ENCODE data around the gene ZBTB42. TPM values are rescaled to one million over a fixed set of nuclear protein-coding genes. Genes with fewer than 3 reads are reported as not detected.

The ZBTB42 gene
- total and polyA plus RNA-seq, 2 of the 4 experiments (the other 2 are of a cell fraction), result 1.3 to 2.3 TPM

DNA sequence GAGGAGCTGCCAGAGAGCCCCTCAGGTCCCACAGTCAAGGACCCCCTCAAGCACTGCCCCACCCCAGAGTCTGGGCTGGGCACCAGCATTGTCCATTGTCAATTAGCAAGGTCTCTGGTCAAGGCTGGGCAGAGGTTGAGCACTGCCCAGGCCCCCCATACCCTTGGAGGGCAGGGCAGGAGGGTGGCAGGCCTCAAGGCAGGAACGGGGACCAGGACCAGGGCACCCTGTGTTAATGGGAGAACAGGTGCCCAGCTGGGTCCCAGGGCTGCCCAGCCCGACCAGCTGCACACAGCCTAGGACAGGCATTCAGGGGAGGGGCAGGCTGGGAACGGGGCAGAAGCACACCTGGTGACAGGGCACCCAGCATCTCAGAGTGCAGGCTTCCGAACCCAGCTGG is 29.5 kb upstream of the ZBTB42 start:
- no peak overlapping the region for H3K27ac ChIP-seq (ENCODE audit: insufficient read depth, low read length)
- H4K5ac ChIP-seq (ENCODE audit: low read depth, low read length), result no peak overlapping the region
- H2BK15ac ChIP-seq (ENCODE audit: low read depth, low read length), result no peak overlapping the region
- H4K20me1 ChIP-seq (ENCODE audit: insufficient read depth, low read length), result peaks cover 22% of the 10 kb centered on the region
- no peak overlapping the region for H3K18ac ChIP-seq (ENCODE audit: low read depth, low read length)
- peaks cover 0 to 18% of the 10 kb centered on the region in 2 experiments; a peak in 1 of 4 replicates for H3K79me1 ChIP-seq (ENCODE audit: low read depth in 1 of 2, low read length in 2 of 2)
- H2BK120ac ChIP-seq (ENCODE audit: low read depth, low read length), result no peak overlapping the region
- no peak overlapping the region for H2BK20ac ChIP-seq (ENCODE audit: low read depth, low read length)
- peak overlapping the region; percentile 28 for H2AK9ac ChIP-seq (replicated peaks; ENCODE audit: low read depth, low read length, poor library complexity)
- H3K9me3 ChIP-seq (ENCODE audit: control insufficient read depth, insufficient read depth, low read length), result no peaks in the 10 kb centered on the region; the same call in 1 of the 2 replicates
- intact Hi-C loops (cut with micrococcal nuclease) (no loop called here), in situ Hi-C loops (cut with MboI; ENCODE audit: low sequenced_read_pairs) (no loop called here), dilution Hi-C loops (cut with HindIII; ENCODE audit: low sequenced_read_pairs, unreplicated experiment) (no loop called here)
- peaks cover 52% of the 10 kb centered on the region for H3K36me3 ChIP-seq (ENCODE audit: control insufficient read depth, insufficient read depth, low read length)
- H4K8ac ChIP-seq (ENCODE audit: low read depth in 2 of 2, low read length in 2 of 2), result no peak overlapping the region
- no peak overlapping the region for H3K4ac ChIP-seq (ENCODE audit: low read depth, low read length)
- H2BK5ac ChIP-seq (ENCODE audit: low read depth, low read length, poor library complexity, severe bottlenecking), result no peak overlapping the region
- ChIA-PET CTCF (interaction anchor here (1.2 to 1.6 kb wide), 2 partner anchors 18 to 56 kb away, joined by 4 to 5 read pairs; partner anchors contain the start of gene SIVA1), POLR2A (ENCODE audit: unreplicated experiment) (no interaction called here)
- no peaks in the 10 kb centered on the region for H3K27me3 ChIP-seq (ENCODE audit: control insufficient read depth, insufficient read depth, low read length)
- H3K56ac ChIP-seq (ENCODE audit: extremely low read depth, insufficient read depth, low read length), result no peak overlapping the region
- BruUV-seq (replicated peaks), result no TSS peak
- no peak for ATAC-seq (ENCODE audit: low read depth)
- no peak overlapping the region for H2AK5ac ChIP-seq (ENCODE audit: low read depth, low read length)
- no peak overlapping the region for H3K4me3 ChIP-seq (ENCODE audit: insufficient read depth, low read depth, low read length)
- H2AFZ ChIP-seq (replicated peaks; ENCODE audit: low read length, poor library complexity), result no peak overlapping the region
- no peak overlapping the region for H3K4me2 ChIP-seq (ENCODE audit: low read depth, low read length)
- no peak overlapping the region for H3K14ac ChIP-seq (replicated peaks; ENCODE audit: low read depth, low read length)
- no peak overlapping the region for H3K23ac ChIP-seq (ENCODE audit: low read depth, low read length)
- peaks cover 5% of the 10 kb centered on the region for H3K4me1 ChIP-seq (ENCODE audit: control insufficient read depth, insufficient read depth, low read length)
- H3K9me1 ChIP-seq (ENCODE audit: insufficient read depth, low read length), result no peaks in the 10 kb centered on the region
- no peak for DNase-seq
- H4K91ac ChIP-seq (ENCODE audit: insufficient read depth, low read depth, low read length), result no peak overlapping the region
- TF ChIP-seq MAZ (IDR thresholded peaks at IDR 0.05; ENCODE audit: borderline replicate concordance, low read depth, low read length), result no peak
- TF ChIP-seq FOS (IDR thresholded peaks at IDR 0.05; ENCODE audit: low read depth, low read length), result no peak
- no peak for TF ChIP-seq RAD21 (IDR thresholded peaks at IDR 0.05; ENCODE audit: low read length)
- no CpG with 5 or more reads among the region's 4 CpGs for WGBS, 2 experiments (ENCODE audit: extremely low coverage in 2 of 2, insufficient read length in 1 of 2)
- no peak overlapping the region for H3K9ac ChIP-seq (ENCODE audit: low read depth, low read length)
